Body of pancreas (tissue), 4 donors: ENCODE data around the gene DDA1.

Experiments used
- CTCF ChIP-seq, 7 experiments: fragments of 450-650 bp in 4 of 7; fragments of 200-600 bp in 3 of 7; sonication (generic) in 3 of 7; IDR thresholded peaks; one replicate each; pipeline ENCODE4 v1.5.1; 2016 to 2019; ENCODE audit warnings: antibody characterized with exemption in 7 of 7
- POLR2A ChIP-seq, 3 donors: fragments of 450-650 bp; IDR thresholded peaks; one replicate each; pipeline ENCODE4 v1.6.1; 2016; ENCODE audit warnings: antibody characterized with exemption in 3 of 3, mild to moderate bottlenecking in 2 of 3

GRCh38 chr19:17339088-17339741 lies 29.9 kb downstream of the DDA1 start:
- TF ChIP-seq CTCF (IDR thresholded peaks at IDR 0.05) (no peak), POLR2A (IDR thresholded peaks at IDR 0.05) (no peak)
